ENCODE data around the gene TSEN2.

- TF ChIP-seq CTCF (IDR thresholded peaks at IDR 0.05): no peak
- no peak for TF ChIP-seq POLR2A (IDR thresholded peaks at IDR 0.05; ENCODE audit: low read length)
- TF ChIP-seq, protein P1, sequence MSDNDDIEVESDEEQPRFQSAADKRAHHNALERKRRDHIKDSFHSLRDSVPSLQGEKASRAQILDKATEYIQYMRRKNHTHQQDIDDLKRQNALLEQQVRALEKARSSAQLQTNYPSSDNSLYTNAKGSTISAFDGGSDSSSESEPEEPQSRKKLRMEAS (IDR thresholded peaks at IDR 0.05): no peak
- no peak for TF ChIP-seq ZNF302 (CRISPR knock-in tag; IDR thresholded peaks at IDR 0.05)
- TF ChIP-seq MYC (IDR thresholded peaks at IDR 0.05; ENCODE audit: borderline replicate concordance, low read length): no peak
- no peak for TF ChIP-seq CHD2 (IDR thresholded peaks at IDR 0.05; ENCODE audit: low read length, partially characterized antibody)
- TF ChIP-seq, protein P2, sequence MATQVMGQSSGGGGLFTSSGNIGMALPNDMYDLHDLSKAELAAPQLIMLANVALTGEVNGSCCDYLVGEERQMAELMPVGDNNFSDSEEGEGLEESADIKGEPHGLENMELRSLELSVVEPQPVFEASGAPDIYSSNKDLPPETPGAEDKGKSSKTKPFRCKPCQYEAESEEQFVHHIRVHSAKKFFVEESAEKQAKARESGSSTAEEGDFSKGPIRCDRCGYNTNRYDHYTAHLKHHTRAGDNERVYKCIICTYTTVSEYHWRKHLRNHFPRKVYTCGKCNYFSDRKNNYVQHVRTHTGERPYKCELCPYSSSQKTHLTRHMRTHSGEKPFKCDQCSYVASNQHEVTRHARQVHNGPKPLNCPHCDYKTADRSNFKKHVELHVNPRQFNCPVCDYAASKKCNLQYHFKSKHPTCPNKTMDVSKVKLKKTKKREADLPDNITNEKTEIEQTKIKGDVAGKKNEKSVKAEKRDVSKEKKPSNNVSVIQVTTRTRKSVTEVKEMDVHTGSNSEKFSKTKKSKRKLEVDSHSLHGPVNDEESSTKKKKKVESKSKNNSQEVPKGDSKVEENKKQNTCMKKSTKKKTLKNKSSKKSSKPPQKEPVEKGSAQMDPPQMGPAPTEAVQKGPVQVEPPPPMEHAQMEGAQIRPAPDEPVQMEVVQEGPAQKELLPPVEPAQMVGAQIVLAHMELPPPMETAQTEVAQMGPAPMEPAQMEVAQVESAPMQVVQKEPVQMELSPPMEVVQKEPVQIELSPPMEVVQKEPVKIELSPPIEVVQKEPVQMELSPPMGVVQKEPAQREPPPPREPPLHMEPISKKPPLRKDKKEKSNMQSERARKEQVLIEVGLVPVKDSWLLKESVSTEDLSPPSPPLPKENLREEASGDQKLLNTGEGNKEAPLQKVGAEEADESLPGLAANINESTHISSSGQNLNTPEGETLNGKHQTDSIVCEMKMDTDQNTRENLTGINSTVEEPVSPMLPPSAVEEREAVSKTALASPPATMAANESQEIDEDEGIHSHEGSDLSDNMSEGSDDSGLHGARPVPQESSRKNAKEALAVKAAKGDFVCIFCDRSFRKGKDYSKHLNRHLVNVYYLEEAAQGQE (IDR thresholded peaks at IDR 0.05): no peak
- TF ChIP-seq EP300 (IDR thresholded peaks at IDR 0.05): no peak
- no peak for TF ChIP-seq KDM5A (IDR thresholded peaks at IDR 0.05)
- TF ChIP-seq USF2 (IDR thresholded peaks at IDR 0.05): no peak
- TF ChIP-seq ESRRA (IDR thresholded peaks at IDR 0.05; ENCODE audit: borderline replicate concordance, low read length): no peak
These were observed 46.4 kb upstream of the TSEN2 start for GRCh38 chr3:12437861-12438260.
